H1 (cell line): ENCODE data around the gene SMR3A. TPM values are rescaled to one million over a fixed set of nuclear protein-coding genes. Genes with fewer than 3 reads are reported as not detected.

Source experiments
- CTCF ChIA-PET: fragments of 300-600 bp; sonication (Branson Sonifier 250); formaldehyde crosslinking; loops from one replicate; lab custom pipeline; 2021; ENCODE audit not compliant: partially characterized antibody; lab: Charles Lee
- POLR2A ChIA-PET: fragments of 300-600 bp; sonication (Branson Sonifier 250); formaldehyde crosslinking; loops from one replicate; lab custom pipeline; 2021; ENCODE audit warnings: inconsistent platforms; ENCODE audit not compliant: partially characterized antibody; lab: Charles Lee
- DNase-seq, 2 experiments: peaks; one replicate each; pipeline versions ENCODE4 v3.0.0 to v3.0.0-alpha.2; 2010 to 2022; ENCODE audit warnings: low spot score in 2 of 2, low read depth in 1 of 2, mixed read lengths in 1 of 2
- FAIRE-seq: peaks from 2 replicates; lab custom pipeline; 2011; peaks lifted over from hg19 to GRCh38; lab: Jason Lieb, UNC
- H2AFZ ChIP-seq: 2 replicates; pipeline ENCODE4 v1.8.1; 2012; ENCODE audit warnings: low read length, inconsistent platforms
- H2AK5ac ChIP-seq: 2 replicates; pipeline ENCODE4 v1.6.1; 2013; ENCODE audit warnings: low read depth, low read length
- H2BK120ac ChIP-seq: replicated peaks from 2 replicates; pipeline ENCODE3; 2013; ENCODE audit warnings: low read depth, low read length, inconsistent platforms
- H2BK12ac ChIP-seq: 2 replicates; pipeline ENCODE4 v1.6.1; 2013; ENCODE audit warnings: low read depth, low read length
- H2BK15ac ChIP-seq: 2 replicates; pipeline ENCODE4 v1.6.1; 2013; ENCODE audit warnings: low read length
- H2BK20ac ChIP-seq: 2 replicates; pipeline ENCODE4 v1.6.1; 2013; ENCODE audit warnings: low read length
- H2BK5ac ChIP-seq: 2 replicates; pipeline ENCODE4 v1.6.1; 2013; ENCODE audit warnings: low read depth, low read length
- H3K14ac ChIP-seq: 2 replicates; pipeline ENCODE4 v1.6.1; 2013; ENCODE audit warnings: inconsistent platforms; ENCODE audit not compliant: insufficient read length
- H3K18ac ChIP-seq: 2 replicates; pipeline ENCODE4 v1.6.1; 2013; ENCODE audit warnings: low read length; ENCODE audit errors: extremely low read depth
- H3K23ac ChIP-seq: 2 replicates; pipeline ENCODE4 v1.6.1; 2013; ENCODE audit warnings: inconsistent platforms; ENCODE audit not compliant: insufficient read length
- H3K23me2 ChIP-seq: 2 replicates; pipeline ENCODE4 v1.6.1; 2013; ENCODE audit warnings: low read depth, low read length
- H3K27ac ChIP-seq: 2 replicates; pipeline ENCODE4 v1.6.1; 2011; ENCODE audit warnings: low read depth, low read length, inconsistent platforms
- H3K27me3 ChIP-seq, 4 experiments: replicated peaks in 1 of 4; 1 replicate in 1 of 4; 2 replicates in 3 of 4; pipeline versions ENCODE4 v1.6.1 to v1.8.1; 2011 to 2013; ENCODE audit warnings: low read length in 3 of 4, mild to moderate bottlenecking in 3 of 4, inconsistent platforms in 2 of 4, mixed read lengths in 2 of 4, moderate library complexity in 1 of 4; ENCODE audit not compliant: control insufficient read depth in 3 of 4, insufficient read depth in 3 of 4; ENCODE audit errors: extremely low read depth in 1 of 4
- H3K36me3 ChIP-seq, 4 experiments: 2 replicates each; pipeline versions ENCODE4 v1.6.1 to v1.8.1; 2011 to 2013; ENCODE audit warnings: mild to moderate bottlenecking in 4 of 4, low read length in 3 of 4, moderate library complexity in 2 of 4, control low read depth in 1 of 4, inconsistent platforms in 1 of 4; ENCODE audit not compliant: insufficient read depth in 4 of 4, control insufficient read depth in 2 of 4
- H3K4ac ChIP-seq: replicated peaks from 2 replicates; pipeline ENCODE3; 2013; ENCODE audit warnings: low read length, low read depth, mixed read lengths, inconsistent platforms; ENCODE audit not compliant: insufficient read length
- H3K4me1 ChIP-seq, 4 experiments: replicated peaks in 1 of 4; 1 replicate in 1 of 4; 2 replicates in 3 of 4; pipeline versions ENCODE4 v1.6.1 to v1.8.1; 2011 to 2013; ENCODE audit warnings: low read length in 3 of 4, inconsistent platforms in 2 of 4, mixed read lengths in 1 of 4; ENCODE audit not compliant: insufficient read depth in 4 of 4, control insufficient read depth in 3 of 4
- H3K4me2 ChIP-seq, 2 experiments: 2 replicates each; pipeline versions ENCODE4 v1.6.1 to v1.8.1; 2011 to 2013; ENCODE audit warnings: low read depth in 2 of 2, low read length in 2 of 2, control low read depth in 1 of 2, inconsistent platforms in 1 of 2, mild to moderate bottlenecking in 1 of 2; ENCODE audit not compliant: insufficient read depth in 1 of 2
- H3K4me3 ChIP-seq, 4 experiments: fragments of 200-600, 300-600 bp in 1 of 4; sonication (generic), shearing (Covaris generic), sonication (Bioruptor Twin) in 1 of 4; 2 replicates each; pipeline versions ENCODE4 v1.5.1 to v1.8.1; 2011 to 2016; ENCODE audit warnings: low read length in 4 of 4, low read depth in 3 of 4, control low read depth in 2 of 4, inconsistent platforms in 2 of 4, mild to moderate bottlenecking in 2 of 4, mixed read lengths in 1 of 4, moderate library complexity in 1 of 4; ENCODE audit not compliant: insufficient read depth in 2 of 4; ENCODE audit errors: extremely low read depth in 1 of 4
- H3K56ac ChIP-seq: replicated peaks from 2 replicates; pipeline ENCODE3; 2013; ENCODE audit warnings: low read depth, mild to moderate bottlenecking, mixed read lengths, low read length, inconsistent platforms; ENCODE audit not compliant: insufficient read length
- H3K79me1 ChIP-seq: 2 replicates; pipeline ENCODE4 v1.6.1; 2013; ENCODE audit warnings: low read depth, low read length, control low read depth
- H3K79me2 ChIP-seq, 2 experiments: 2 replicates each; pipeline versions ENCODE4 v1.6.1 to v1.8.1; 2012 to 2013; ENCODE audit warnings: low read length in 2 of 2, mild to moderate bottlenecking in 2 of 2, inconsistent platforms in 1 of 2; ENCODE audit not compliant: insufficient read depth in 2 of 2, control insufficient read depth in 1 of 2
- H3K9ac ChIP-seq, 4 experiments: replicated peaks in 1 of 4; 1 replicate in 1 of 4; 2 replicates in 3 of 4; pipeline versions ENCODE4 v1.6.1 to v1.8.1; 2011 to 2013; ENCODE audit warnings: low read depth in 3 of 4, low read length in 3 of 4, control low read depth in 2 of 4, mild to moderate bottlenecking in 2 of 4, moderate library complexity in 2 of 4, inconsistent platforms in 1 of 4; ENCODE audit errors: extremely low read depth in 1 of 4
- H3K9me3 ChIP-seq, 2 experiments: 2 replicates each; pipeline versions ENCODE4 v1.6.1 to v1.8.1; 2012 to 2013; ENCODE audit warnings: mild to moderate bottlenecking in 2 of 2, moderate library complexity in 2 of 2, control low read depth in 1 of 2, inconsistent platforms in 1 of 2, low read depth in 1 of 2, low read length in 1 of 2, mixed read lengths in 1 of 2; ENCODE audit not compliant: insufficient read depth in 2 of 2
- H4K20me1 ChIP-seq, 2 experiments: replicated peaks in 1 of 2; 2 replicates each; pipeline versions ENCODE3 to v1.8.1; 2011 to 2013; ENCODE audit warnings: inconsistent platforms in 2 of 2, low read length in 2 of 2, mild to moderate bottlenecking in 1 of 2; ENCODE audit not compliant: insufficient read depth in 2 of 2, control insufficient read depth in 1 of 2
- H4K5ac ChIP-seq: 2 replicates; pipeline ENCODE4 v1.6.1; 2013; ENCODE audit warnings: low read length, low read depth, mixed read lengths, inconsistent platforms; ENCODE audit not compliant: insufficient read length
- H4K8ac ChIP-seq: 2 replicates; pipeline ENCODE4 v1.8.0; 2013; ENCODE audit warnings: mild to moderate bottlenecking, moderate library complexity, low read length, inconsistent platforms; ENCODE audit not compliant: insufficient read depth; ENCODE audit errors: extremely low read depth
- H4K91ac ChIP-seq: replicated peaks from 2 replicates; pipeline ENCODE3; 2013; ENCODE audit warnings: low read length, mixed read lengths, inconsistent platforms; ENCODE audit not compliant: insufficient read length
- CBX5 ChIP-seq: fragments of 300-800, 300-1000 bp; sonication (generic); IDR thresholded peaks from 2 replicates; pipeline ENCODE4 v1.7.1; 2016; ENCODE audit warnings: antibody characterized with exemption, low read length, low read depth
- GABPA ChIP-seq: IDR thresholded peaks from 2 replicates; pipeline ENCODE4 v1.6.1; 2011; ENCODE audit warnings: mild to moderate bottlenecking, low read length, moderate library complexity, borderline replicate concordance; ENCODE audit not compliant: insufficient read depth
- GTF2F1 ChIP-seq: IDR thresholded peaks from 2 replicates; pipeline ENCODE4 v1.6.1; 2012; ENCODE audit warnings: low read depth, low read length, improper control_type of control experiment, borderline replicate concordance
- HDAC6 ChIP-seq: IDR thresholded peaks from one replicate; pipeline ENCODE4 v1.7.1; 2012; ENCODE audit warnings: low read depth, mild to moderate bottlenecking, inconsistent platforms, low read length, moderate library complexity
- JUN ChIP-seq: IDR thresholded peaks from 2 replicates; pipeline ENCODE4 v1.6.1; 2011; ENCODE audit warnings: low read depth, mild to moderate bottlenecking, improper control_type of control experiment, low read length
- JUND ChIP-seq: IDR thresholded peaks from 2 replicates; pipeline ENCODE4 v1.6.1; 2011; ENCODE audit warnings: mild to moderate bottlenecking, improper control_type of control experiment, low read length
- RFX5 ChIP-seq: IDR thresholded peaks from 2 replicates; pipeline ENCODE4 v1.6.1; 2011; ENCODE audit warnings: low read depth, low read length, improper control_type of control experiment, borderline replicate concordance
- RNF2 ChIP-seq: fragments of 200-900, 300-1000 bp; sonication (generic); IDR thresholded peaks from 2 replicates; pipeline ENCODE4 v1.7.1; 2016; ENCODE audit warnings: borderline replicate concordance, low read depth, mild to moderate bottlenecking, antibody characterized with exemption, low read length; ENCODE audit not compliant: poor library complexity, severe bottlenecking; ENCODE audit errors: missing control alignments
- SUZ12 ChIP-seq: fragments of 200-600 bp; sonication (generic); IDR thresholded peaks from 2 replicates; pipeline ENCODE4 v1.6.1; 2012; ENCODE audit warnings: mild to moderate bottlenecking, inconsistent platforms, low read length, moderate library complexity, mixed read lengths
- TAF1 ChIP-seq: IDR thresholded peaks from 2 replicates; pipeline ENCODE4 v1.6.1; 2011; ENCODE audit warnings: mild to moderate bottlenecking, low read depth, low read length
- TAF7 ChIP-seq: optimal IDR thresholded peaks from 2 replicates; pipeline ENCODE3; 2011; ENCODE audit warnings: low read depth, mild to moderate bottlenecking, inconsistent platforms, low read length, moderate library complexity, borderline replicate concordance
- TCF12 ChIP-seq: IDR thresholded peaks from 2 replicates; pipeline ENCODE4 v1.6.1; 2011; ENCODE audit warnings: low read depth, mild to moderate bottlenecking, low read length
- TEAD4 ChIP-seq: IDR thresholded peaks from 2 replicates; pipeline ENCODE4 v1.6.1; 2012; ENCODE audit warnings: low read depth, low read length, inconsistent platforms, mixed read lengths
- USF2 ChIP-seq: IDR thresholded peaks from 2 replicates; pipeline ENCODE4 v1.6.1; 2011; ENCODE audit warnings: low read length, improper control_type of control experiment
- ZNF274 ChIP-seq: IDR thresholded peaks from 2 replicates; pipeline ENCODE4 v1.7.0; 2012; ENCODE audit warnings: low read length, borderline replicate concordance; ENCODE audit errors: extremely low read depth
- polyA plus RNA-seq, 7 experiments: library from polyadenylated mRNA; depleted of rRNA in 3 of 7; stranded (reverse) in 5 of 7; unstranded in 2 of 7; fragments of >200 nt in 5 of 7; fragments of 200-250 nt in 2 of 7; gene quantifications; 1 replicate in 5 of 7; 2 replicates in 1 of 7; 4 replicates in 1 of 7; pipeline versions ENCODE4 v1.2.1 to v1.2.3, GENCODE V29; 2011 to 2013; ENCODE audit warnings: missing spikeins in 2 of 7, mixed read lengths in 2 of 7
- total RNA-seq: library from RNA; stranded (reverse); fragmentation: NEBNext Ultra II Directional; extraction: Animal tissue kit (Norgen Biotek cat#: 25700); gene quantifications from 2 replicates; pipeline ENCODE4 v1.2.1, GENCODE V29; 2021

The SMR3A gene
- total and polyA plus RNA-seq, 2 of the 8 experiments (the other 6 are each of a cell fraction or from before 2014, with no cell fraction given) = not detected

GRCh38 chr4:70397580-70397979 is 37.0 kb downstream of the SMR3A start, which contains the start of gene OPRPN:
Gene OPRPN, plus strand, starts transcription at chr4:70397940. Its CDS starts 1,346 bp downstream, at chr4:70399286.
- no peak for TF ChIP-seq TEAD4
- TF ChIP-seq RNF2 = no peak
- no peak for TF ChIP-seq CBX5
- no peak for TF ChIP-seq HDAC6
- no peak for TF ChIP-seq USF2
- no peak for TF ChIP-seq GTF2F1
- TF ChIP-seq JUND = no peak
- no peak for TF ChIP-seq TCF12
- TF ChIP-seq TAF7 = no peak
- no peak for TF ChIP-seq SUZ12
- TF ChIP-seq TAF1 = no peak
- TF ChIP-seq JUN = no peak
- no peak for TF ChIP-seq RFX5
- no peak for TF ChIP-seq GABPA
- no peak for TF ChIP-seq ZNF274
- Histone ChIP-seq H4K8ac (no peak within 1 kb of the TSS), H3K79me1 (no peaks in the 10 kb centered on the region), H2AK5ac (no peak within 1 kb of the TSS), H3K4me3 (no peak within 1 kb of the TSS), H3K27ac (no peak within 1 kb of the TSS), H2BK5ac (no peak within 1 kb of the TSS), H3K36me3 (no peaks in the 10 kb centered on the region), H3K4me2 (no peak within 1 kb of the TSS), H2BK120ac (no peak within 1 kb of the TSS), H3K9ac (no peak within 1 kb of the TSS), H3K27me3 (no peaks in the 10 kb centered on the region), H3K14ac (no peak within 1 kb of the TSS), H2BK15ac (no peak within 1 kb of the TSS), H3K23ac (no peak within 1 kb of the TSS), H3K18ac (no peak within 1 kb of the TSS), H4K91ac (no peak within 1 kb of the TSS), H2BK12ac (no peak within 1 kb of the TSS), H4K5ac (no peak within 1 kb of the TSS), H4K20me1 (no peaks in the 10 kb centered on the region), H3K56ac (no peak within 1 kb of the TSS), H2AFZ (no peak within 1 kb of the TSS), H2BK20ac (no peak within 1 kb of the TSS), H3K23me2 (no peaks in the 10 kb centered on the region), H3K4me1 (no peaks in the 10 kb centered on the region), H3K4ac (no peak within 1 kb of the TSS), H3K79me2 (no peaks in the 10 kb centered on the region), H3K9me3 (no peaks in the 10 kb centered on the region)
- ChIA-PET POLR2A (no interaction called here), CTCF (no interaction called here)
- no peak for DNase-seq
- no peak for FAIRE-seq
